ENCODE results near the gene TBX15.

- TF ChIP-seq POLR2A (IDR thresholded peaks at IDR 0.05) (no peak), CTCF (IDR thresholded peaks at IDR 0.05) (no peak)
These were observed 61.9 kb downstream of the TBX15 start for GRCh38 chr1:118926261-118926660.
